ENCODE results near the gene TANGO2.

The TANGO2 gene

GRCh38 chr22:20089977-20090729 is 69.2 kb downstream of the TANGO2 start:
- DNase-seq, result no peak

DNA sequence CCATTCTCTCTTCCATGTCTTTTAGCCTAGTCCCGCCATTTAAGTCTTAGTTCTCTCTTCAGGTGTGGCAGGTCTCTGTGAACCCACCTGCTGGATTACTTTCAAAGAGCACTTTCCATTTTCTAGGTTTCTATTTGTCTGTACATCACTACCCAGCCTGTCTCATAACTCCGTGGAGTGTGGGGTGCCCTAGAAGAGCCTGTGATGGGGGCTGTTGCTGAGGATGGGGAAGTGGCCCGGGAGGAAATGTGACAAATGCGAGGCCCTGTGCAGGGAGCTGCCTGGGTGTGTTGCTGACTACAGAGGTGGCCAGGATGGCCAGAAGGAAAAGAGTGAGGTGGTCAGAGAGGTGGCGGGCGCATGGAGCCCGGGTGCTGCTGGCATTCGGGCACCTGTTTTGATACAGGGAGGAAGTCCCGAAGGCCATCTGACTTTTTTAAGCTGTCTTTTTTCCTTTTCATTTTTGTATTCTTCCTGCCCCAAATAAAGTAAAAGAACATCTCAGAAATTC is 69.9 kb downstream of the TANGO2 start:
- DNase-seq, result no peak

- no peak for DNase-seq
Measured at GRCh38 chr22:20091690-20092476, 71.0 kb downstream of the TANGO2 start.

DNA sequence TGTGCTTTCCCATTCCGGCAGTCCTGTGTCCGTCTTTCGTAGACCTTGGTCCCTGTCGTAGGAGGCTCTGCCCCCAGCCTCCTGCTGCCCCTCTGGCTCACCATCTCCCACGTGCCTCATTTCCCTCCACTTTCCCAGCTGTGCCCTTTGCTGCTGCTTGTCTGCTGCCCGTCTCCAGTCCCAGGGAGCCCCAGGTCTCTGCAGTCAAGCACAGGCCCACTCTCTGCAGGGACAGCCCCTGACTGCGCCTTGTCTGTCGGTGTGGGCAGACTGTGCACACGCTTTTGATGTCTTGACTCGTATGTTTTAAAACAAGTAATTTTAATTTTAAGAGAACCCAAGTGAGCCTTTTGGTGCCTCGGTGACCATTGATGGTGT is 71.6 kb downstream of the TANGO2 start:
- no peak for DNase-seq

GRCh38 chr22:20093418-20094196 is 72.7 kb downstream of the TANGO2 start:
- DNase-seq, result no peak

DNA sequence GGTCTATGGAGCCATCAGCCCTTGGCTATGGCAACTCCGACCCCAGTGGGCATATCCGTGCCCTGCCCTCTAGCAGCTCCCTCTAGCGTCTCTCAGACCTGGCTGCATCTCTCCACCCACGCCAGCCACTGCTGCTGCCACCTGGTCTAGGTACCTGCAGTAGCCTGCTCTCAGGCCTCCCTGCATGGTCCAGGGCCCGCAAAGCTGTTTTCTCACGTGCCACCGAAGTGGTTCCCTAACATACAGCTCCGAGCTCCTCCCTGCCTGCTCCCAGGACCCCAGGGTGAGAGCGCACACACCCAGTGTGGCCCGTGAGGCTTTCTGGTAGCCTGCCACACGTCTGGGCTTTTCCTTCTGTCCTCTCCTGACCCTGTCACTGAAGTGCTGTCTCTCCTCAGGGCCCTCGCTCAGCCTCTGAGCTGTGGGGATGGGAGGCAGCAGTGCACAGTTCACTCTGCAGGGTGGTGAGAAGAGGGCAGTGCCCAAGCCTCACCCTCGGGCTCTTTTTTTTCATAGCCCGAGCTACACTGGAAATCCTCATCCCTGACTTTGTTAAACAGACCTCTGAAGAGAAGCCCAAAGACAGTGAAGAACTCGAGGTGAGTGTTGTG is 73.4 kb downstream of the TANGO2 start:
- no peak for DNase-seq

- no peak for DNase-seq
Measured at GRCh38 chr22:20095521-20095920, 74.6 kb downstream of the TANGO2 start.

DNA sequence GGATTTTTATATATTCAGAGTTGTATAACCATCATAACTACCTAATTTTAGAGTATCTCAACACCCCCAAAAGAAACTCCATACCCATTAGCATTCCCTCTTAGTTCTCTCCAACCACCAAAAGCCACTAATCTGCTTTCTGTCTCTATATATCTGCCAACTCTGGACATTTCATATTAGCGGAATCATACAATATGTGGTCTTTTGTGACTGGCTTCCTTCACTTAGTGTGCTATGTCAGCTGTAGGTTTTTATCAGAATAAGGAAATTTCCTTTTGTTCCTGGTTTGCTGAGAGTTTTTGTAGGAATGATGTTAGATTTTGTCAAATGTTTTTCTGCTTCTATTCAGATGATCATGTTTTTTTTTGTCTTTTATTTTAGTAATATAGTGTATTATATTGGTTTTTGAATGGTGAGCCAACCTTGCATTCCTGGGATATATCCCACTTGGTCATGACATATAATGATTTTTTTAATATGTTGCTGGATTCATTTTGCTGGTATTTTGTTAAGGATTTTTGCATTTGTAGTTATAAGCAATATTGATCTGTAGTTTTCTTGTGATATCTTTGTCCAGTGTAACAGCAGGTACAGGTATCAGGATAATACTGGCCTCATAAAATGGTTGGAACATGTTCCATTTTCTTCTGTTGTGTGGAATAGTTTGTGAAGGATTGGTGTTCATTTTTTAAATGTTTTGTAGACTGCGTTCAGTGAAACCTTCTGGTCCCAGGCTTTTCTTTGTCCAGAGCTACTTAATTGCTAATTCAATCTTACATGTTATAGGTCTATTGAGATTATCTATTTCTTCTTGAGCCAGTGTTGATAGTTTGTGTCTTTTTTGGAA is 75.9 kb downstream of the TANGO2 start:
- DNase-seq, result no peak

GRCh38 chr22:20099099-20099711 is 78.3 kb downstream of the TANGO2 start:
- no peak for DNase-seq

- no peak for DNase-seq
Measured at GRCh38 chr22:20101638-20102037, 80.7 kb downstream of the TANGO2 start.

DNA sequence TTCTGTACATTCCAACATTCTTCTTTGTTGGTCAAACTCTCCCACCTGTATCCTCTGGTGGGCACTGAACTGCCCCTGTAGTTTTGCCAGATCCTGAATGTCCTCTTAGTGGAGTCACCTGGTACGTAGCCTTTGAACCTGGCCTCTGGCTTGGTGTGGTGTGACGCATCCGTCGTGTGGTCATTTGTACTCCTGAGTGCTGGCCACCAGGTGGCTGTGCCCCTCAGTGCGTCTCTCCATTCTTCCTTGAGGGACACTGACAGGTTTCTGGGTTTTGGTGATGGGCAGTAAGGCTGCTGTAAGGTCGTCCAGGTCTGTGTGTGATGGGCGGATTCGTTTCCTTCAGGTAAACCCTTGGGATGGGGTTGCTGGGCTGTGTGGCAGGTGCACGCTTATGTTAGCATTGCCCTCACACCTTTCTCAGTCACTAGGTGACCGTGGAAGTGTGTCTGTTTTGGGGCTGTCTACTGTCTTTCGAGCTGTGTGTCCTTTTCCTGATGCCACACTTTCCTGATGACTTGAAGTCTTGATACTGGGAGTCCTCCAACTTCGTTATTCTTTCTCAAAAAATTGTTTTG is 81.4 kb downstream of the TANGO2 start:
- no peak for DNase-seq

DNA sequence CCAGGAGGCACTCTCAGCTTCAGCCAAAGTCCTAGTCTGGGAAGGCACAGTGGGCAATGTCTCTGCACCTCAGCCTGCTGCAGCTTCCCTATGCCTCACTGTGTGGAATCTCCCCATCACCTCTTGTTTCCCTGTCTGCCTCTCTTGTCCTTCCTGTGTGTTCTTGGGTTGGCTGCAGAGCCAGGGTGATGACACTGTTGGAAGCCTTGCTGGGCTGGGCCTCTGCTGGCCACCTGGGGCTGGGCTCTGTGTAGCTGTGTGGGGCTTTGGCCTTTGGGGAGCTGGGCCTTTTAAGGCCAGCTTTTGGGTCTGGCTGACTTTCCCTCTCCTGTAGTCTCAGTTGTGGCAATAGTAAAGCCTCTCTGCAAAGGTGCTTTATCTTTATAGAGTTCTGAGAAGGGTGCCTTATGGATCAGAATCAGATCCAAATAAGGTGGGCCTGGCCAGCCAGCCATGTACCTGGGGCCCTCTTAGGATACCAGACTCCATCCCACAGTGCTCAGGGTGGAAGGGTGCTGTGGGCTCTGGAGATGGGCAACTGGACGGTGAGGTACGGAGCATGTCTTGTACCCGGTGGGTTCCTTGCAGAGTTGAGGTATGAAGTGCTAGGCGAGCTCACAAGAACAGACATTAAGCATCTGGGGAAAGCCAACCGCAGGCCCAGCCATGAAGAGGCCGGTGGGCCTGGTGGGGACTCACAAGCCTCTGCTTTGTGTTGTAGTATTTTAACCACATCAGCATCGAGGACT is 84.7 kb downstream of the TANGO2 start:
- DNase-seq, result no peak

DNA sequence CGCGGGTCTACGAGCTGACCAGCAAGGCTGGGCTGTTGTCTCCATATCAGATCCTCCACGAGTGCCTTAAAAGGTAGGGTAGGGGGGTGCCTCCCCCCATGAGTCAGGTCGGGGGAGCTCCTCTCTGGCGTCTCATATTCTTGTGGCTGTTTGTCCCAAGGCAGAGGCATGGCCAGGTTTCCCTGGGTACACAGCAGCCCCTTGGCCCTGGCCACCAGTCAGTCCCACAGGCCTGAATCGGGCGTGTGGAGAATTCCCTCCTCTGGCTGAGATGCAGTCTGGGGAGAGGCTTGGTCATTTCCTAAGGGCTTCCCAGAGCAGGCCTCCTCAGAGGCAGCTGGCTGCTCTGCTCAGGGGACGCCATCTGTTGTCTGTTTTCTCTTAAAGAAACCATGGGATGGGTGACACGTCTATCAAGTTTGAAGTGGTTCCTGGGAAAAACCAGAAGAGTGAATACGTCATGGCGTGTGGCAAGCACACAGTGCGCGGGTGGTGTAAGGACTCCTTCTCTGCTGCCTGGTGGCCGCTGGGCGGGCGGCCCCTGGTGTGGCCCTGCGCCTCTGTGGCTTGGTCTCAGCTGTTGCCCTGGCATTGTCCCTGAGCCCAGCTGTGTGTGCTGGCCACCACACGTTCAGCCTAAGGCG is 85.4 kb downstream of the TANGO2 start:
- no peak for DNase-seq

- no peak for DNase-seq
Measured at GRCh38 chr22:20106849-20107237, 85.9 kb downstream of the TANGO2 start.

GRCh38 chr22:20107471-20107901 is 86.6 kb downstream of the TANGO2 start:
- DNase-seq, result no peak

DNA sequence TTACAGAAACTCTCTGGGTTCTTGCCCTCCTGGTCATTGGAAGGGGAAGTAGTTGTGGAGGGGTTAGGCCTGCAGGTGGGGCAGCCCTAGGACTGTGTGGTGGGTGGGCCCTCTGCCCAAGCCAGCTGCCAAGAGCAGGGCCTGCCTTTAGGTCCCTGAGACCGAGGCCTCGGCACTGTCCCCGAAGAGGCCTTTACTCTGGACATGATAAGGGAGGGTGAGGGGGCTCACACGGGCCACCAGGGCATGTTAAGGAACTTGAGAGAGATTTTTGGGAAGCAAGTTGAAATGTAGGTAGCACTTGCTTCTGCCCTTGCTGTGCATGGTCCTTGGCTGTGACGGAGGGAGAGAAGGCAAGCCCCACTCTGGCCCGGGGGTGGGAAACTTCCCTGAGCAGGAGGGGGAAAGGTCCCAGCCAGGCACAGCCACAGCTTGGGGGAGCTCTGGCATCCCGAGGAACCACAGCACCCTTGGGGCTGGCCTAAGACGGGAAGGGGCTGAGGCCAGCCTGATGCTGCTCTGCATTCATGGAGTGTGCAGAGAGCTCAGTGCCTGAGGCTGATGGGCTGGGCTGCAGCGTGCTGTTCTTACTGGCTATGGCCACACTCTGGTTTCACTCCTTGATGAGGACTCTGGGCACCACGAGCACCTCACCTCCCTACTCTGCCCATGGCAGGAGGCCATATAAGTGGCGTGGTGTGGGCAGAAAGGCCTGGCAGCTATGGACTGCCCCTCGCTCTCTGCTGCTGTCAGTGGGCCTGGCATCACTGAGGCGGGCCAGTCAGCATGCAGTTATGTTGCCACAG is 87.2 kb downstream of the TANGO2 start:
- no peak for DNase-seq

DNA sequence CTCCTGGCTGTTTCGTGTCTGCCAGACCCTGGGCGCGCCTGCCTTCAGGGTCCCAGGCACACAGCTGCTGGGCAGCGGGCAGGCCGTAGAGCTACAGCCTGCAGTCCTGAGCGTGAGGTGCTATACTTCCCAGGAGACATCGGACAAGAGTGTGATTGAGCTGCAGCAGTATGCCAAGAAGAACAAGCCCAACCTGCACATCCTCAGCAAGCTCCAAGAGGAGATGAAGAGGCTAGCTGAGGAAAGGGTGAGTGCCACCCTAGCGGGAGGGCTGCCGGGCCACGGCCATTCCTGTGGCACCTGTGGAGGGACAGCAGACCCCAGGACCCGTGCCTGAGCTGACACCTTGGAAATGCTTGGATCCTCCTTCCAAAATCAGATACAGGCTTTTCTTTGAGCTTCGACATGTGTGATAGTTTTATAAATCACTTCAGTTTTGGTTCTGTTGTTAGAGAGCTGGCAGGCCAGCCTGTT is 87.9 kb downstream of the TANGO2 start:
- DNase-seq, result no peak

All from CD4-positive, alpha-beta T cell treated with Interleukin-17A for 4 hours (primary cell).